GM18505 (cell line): ENCODE measurements around the gene CACNG5.
"Not testable (repeated sequence)": the region's sequence is repeated elsewhere in the genome, so short reads cannot be mapped to it uniquely, and the experiment has no call there.

ENCODE experiments used
- ATAC-seq: cut with Tn5 transposase; IDR thresholded peaks from one replicate; pipeline ENCODE4 v1.9.1; 2021; ENCODE audit not compliant: unreplicated experiment
- POLR2A ChIP-seq: IDR thresholded peaks from 4 replicates; pipeline ENCODE4 v1.6.1; 2011; ENCODE audit warnings: borderline replicate concordance; ENCODE audit not compliant: insufficient read depth, insufficient read length; ENCODE audit errors: extremely low read depth

The CACNG5 gene

GRCh38 chr17:66889480-66890230 lies 54.7 kb downstream of the CACNG5 start:
- no peak for TF ChIP-seq POLR2A
- no peak for ATAC-seq

DNA sequence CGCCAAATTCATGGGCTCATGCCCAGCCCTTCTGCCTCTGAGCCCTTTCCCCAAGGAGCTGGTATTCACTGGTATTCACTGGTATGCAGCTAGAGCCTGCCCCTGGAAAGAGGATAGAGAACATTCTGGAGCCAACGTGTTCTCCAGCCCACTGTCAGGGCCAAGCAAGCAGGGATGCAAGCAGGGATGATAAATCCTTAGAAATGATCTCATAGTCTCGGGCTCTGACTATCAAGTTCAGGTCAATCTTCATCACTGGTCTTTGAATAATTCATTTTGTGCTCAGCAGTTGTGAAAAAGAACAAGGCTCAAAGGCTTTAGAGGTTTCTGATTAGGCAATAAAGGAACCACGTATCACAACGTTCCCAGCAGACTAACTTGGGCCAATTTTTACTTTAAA lies 57.3 kb downstream of the CACNG5 start:
- no peak for ATAC-seq
- no peak for TF ChIP-seq POLR2A

- TF ChIP-seq POLR2A: no peak
- ATAC-seq: no peak
Measured at GRCh38 chr17:66893382-66893781, 58.5 kb downstream of the CACNG5 start.

DNA sequence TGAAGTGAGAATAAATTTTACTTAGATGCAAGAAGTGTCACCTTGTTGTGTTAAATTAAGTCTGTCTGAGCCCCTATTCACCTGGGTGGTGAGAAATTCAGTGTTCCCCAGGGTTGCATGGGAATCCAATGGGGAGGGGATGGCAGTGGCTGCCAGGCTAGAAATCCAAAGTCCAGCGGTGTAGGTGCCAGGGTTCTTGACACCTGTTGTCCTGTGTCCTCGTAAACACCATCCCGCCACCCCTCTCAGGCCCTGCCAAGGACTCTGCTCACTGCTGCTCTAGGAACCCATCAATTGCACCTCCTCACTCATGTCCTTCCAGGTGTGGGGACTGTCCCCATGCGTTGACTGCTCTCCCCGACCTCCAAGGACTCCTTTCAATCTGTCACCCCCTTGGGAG lies 58.9 kb downstream of the CACNG5 start:
- no peak for ATAC-seq
- TF ChIP-seq POLR2A: no peak

DNA sequence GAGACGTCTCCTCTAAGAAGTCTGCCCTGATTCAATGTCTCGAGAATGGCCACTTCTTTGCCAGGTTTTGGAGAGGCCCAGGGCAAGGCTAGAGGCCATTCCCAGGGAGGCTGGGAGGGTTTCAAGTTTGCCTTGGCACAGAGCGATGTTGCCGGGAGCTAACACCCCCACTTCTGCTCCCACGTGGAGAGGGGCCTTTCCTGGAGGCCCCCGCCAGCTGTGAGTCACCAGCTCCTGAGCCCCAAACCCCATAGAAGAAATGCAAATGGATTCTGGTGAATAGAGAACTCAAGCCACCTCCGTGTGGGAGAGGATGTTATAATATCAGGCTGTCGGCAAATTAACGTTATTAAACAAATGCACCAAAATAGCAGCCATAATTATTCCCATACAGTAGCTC lies 62.2 kb downstream of the CACNG5 start:
- no peak for ATAC-seq
- TF ChIP-seq POLR2A: no peak

DNA sequence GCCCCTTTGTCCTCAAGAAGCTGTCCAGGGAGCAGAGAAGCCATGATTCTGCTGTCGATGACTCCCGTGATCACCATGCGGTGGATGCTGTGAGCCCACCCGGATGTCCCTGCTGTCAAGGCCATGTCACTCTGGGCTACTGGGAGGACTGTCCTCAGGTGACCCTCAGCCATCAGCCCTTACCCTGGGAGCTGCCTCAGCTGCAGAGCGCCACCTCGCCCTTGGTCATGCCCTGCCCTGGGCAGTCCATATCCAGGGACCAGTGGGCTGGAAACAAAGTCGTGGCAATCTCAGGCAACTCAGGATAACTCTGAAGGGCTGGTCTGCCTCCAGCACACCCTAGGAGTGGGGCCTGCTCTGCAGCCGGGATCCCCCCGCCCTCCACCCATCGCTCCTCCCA lies 63.6 kb downstream of the CACNG5 start:
- ATAC-seq: no peak
- no peak for TF ChIP-seq POLR2A

- ATAC-seq: no peak
- no peak for TF ChIP-seq POLR2A
Measured at GRCh38 chr17:66900126-66901010, 65.5 kb downstream of the CACNG5 start.

DNA sequence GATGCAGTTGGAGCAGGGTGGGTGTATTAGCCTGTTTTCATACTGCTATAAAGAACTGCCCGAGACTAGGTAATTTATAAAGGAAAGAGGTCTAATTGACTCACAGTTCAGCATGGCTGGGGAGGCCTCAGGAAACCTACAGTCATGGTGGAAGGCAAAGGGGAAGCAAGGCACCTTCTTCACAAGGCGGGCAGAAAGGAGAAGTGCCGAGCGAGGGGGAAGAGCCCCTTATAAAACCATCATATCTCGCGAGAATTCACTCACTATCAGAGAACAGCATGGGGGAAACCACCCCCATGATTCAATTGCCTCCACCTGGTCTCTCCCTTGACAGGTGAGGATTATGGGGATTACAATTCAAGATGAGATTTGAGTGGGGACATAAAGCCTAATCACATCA lies 68.4 kb downstream of the CACNG5 start:
- ATAC-seq: not testable (repeated sequence)

- TF ChIP-seq POLR2A: no peak
- ATAC-seq: no peak
Measured at GRCh38 chr17:66903781-66904180, 68.9 kb downstream of the CACNG5 start.

- no peak for ATAC-seq
- no peak for TF ChIP-seq POLR2A
Measured at GRCh38 chr17:66904760-66905624, 70.1 kb downstream of the CACNG5 start.

- TF ChIP-seq POLR2A: no peak
- ATAC-seq: no peak
Measured at GRCh38 chr17:66906321-66907278, 71.7 kb downstream of the CACNG5 start.

- no peak for ATAC-seq
- no peak for TF ChIP-seq POLR2A
Measured at GRCh38 chr17:66909804-66910373, 75.0 kb downstream of the CACNG5 start.
